UCSD-AML1 (cell line): ENCODE results near the gene ABCA1.
A peak's percentile ranks its signal among the peaks of the same experiment; 100 is the strongest.
"Not testable (repeated sequence)": the region's sequence is repeated elsewhere in the genome, so short reads cannot be mapped to it uniquely, and the experiment has no call there.

Source experiments
- DNase-seq: peaks from one replicate; lab custom pipeline; 2025; ENCODE audit not compliant: unreplicated experiment; lab: John Stamatoyannopoulos, UW

Gene ABCA1

GRCh38 chr9:104875320-104875719 lies 52.6 kb downstream of the ABCA1 start:
- DNase-seq, result no peak

DNA sequence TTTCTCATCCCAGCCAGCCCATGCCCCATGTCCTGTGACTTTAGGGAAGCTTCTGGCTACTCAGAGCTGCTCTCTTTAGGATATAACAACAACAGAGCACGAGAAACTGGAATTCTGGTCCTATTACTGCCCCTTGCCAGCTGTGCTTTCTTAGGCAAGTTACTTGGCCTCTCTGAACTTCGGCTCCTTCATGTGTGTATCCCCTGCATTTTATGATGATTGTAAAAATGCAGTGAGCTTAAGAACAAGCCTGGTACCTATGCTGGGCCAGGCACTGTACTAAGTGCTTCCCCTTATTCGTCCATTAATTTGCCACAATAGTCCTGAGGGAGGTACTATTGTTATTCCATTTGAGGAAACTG lies 54.5 kb downstream of the ABCA1 start:
- DNase-seq, result no peak

DNA sequence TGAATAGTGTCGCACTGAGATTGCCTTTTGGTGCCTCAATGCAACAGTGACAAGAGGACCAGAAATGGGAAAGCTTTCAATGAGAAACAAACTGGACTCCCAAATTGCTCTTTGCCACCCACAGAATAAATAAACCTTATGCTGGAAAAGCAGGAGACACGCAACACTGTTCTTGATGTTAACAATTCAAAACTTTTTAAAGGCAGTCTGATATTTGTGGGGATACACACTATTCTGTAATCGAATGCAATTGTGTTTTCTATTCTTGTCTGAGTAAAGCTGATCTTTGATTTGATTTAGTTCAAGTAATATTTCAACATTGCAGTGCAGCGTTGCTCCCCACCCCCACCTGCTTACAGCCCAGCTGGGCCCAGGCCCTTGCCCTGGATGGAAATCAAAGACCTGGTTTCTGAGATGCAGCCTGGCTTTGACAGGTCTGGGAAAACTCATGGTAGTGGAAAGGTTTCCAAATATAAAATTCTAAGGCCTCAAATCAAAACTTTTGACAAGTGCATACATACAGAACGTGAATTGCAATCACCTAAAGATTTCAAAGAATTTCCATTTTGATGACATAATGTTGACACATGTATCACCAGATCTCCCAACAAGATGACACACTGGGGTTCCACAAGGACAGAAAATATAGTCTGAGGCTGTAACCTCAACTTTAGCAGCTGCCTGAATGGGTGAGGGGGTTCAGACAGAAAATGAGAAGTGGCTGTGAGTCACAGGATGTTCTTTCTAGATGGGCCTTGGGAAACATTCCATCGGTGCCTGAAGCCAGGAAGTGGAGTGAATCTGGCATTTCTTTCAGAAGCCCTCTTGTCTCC lies 55.1 kb downstream of the ABCA1 start:
- no peak for DNase-seq

GRCh38 chr9:104871961-104872527 lies 55.9 kb downstream of the ABCA1 start:
- no peak for DNase-seq

DNA sequence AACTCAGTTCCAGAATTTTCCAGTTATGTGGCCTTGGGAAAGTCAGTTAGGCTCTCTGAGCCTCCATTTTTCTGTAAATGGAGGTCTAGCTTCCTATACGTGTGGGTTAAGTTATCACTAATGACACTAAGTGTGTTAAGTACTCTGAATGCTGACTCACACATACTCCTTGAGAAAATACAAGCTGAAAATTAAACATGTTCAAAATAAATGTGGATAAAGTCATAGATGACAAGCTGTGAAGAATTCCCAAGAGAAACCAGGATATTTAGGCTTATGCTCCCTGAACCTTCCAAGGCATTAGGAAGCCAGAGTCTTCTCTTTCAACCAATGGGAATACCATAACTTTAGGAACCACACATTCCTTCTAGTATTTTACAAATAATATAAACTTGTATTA lies 58.1 kb downstream of the ABCA1 start:
- no peak for DNase-seq

DNA sequence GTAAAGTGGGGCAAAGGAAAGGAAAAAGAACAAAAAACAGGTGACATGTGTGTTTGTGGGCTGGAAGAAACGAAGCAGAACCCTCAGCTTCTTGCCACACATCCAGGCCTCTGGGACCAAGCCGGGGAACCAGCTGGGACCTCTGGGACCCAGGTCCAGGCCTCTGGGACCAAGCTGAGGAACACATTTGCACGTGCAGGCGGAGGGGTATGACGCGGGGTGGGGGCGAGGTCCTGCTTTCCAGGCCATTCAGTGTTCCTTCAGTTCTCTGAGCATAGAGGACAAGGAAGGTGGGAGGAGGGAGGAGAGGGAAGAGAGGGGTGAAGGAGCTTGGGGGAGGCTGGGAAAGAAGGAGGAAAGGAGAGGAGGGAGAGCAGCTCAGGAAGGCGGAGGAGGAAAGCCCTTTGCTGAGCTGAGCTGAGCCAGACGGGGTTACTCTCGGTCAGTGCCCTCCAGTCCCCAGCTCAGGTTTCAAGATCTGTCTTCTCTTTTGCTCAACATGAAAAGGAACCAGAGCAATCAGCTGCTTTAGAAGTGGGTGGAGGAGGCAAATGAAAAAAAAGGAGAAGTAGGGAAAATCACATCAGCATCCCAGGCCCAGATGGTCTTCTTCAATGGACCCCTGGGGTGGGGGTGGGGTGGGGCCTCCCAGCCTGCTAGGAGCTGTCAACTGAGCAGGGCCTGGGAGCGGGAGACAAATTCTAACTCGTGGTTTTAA lies 59.1 kb downstream of the ABCA1 start:
- peak; percentile 16 for DNase-seq

- DNase-seq, result no peak
These were observed 59.7 kb downstream of the ABCA1 start for GRCh38 chr9:104868303-104868686.

DNA sequence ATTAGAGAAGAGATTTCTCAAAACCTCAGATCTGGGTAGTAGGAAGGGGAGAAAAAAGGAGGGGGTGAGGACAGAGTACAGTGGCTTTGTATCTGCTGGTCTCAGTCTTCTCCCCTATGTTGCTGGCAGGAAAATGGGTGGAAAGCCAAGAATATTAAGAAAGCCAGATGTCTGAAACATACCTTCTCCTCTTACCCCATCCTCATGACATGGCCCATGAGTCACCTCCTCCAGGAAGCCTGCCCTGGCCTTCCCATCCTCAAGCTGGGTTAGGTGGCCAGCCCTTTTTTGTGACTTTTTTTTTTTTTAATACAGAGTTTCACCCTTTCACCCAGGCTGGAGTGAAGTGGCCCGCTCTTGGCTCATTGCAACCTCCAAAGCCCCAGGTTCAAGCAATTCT lies 61.8 kb downstream of the ABCA1 start:
- DNase-seq, result no peak

- DNase-seq, result no peak
These were observed 63.3 kb downstream of the ABCA1 start for GRCh38 chr9:104864675-104865104.

GRCh38 chr9:104863180-104863883 lies 64.6 kb downstream of the ABCA1 start:
- peak; percentile 22 for DNase-seq

DNA sequence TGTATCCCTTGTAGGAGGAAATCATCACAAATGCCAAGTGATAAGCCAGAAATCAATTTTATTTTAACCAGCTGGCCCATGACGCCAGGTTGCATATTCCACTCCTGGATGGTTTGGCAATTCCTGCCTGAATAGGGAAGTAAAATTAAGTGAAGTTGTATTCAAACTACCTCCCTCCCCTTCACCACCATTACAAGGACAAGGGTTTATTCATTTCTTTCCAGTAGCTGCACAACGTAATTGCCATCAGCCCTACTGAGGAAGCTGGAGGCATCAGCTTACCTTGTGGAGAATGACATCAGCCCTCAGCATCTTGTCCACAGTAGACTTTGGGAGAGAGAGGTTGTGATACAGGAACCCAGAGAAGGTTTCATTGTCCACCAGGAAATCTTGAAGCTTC lies 66.6 kb downstream of the ABCA1 start:
- no peak for DNase-seq

- no peak for DNase-seq
These were observed 67.7 kb downstream of the ABCA1 start for GRCh38 chr9:104860263-104860662.

- no peak for DNase-seq
These were observed 69.1 kb downstream of the ABCA1 start for GRCh38 chr9:104858846-104859245.

- DNase-seq, result no peak
These were observed 69.7 kb downstream of the ABCA1 start for GRCh38 chr9:104858271-104858670.

- no peak for DNase-seq
These were observed 71.5 kb downstream of the ABCA1 start for GRCh38 chr9:104856413-104856941.

DNA sequence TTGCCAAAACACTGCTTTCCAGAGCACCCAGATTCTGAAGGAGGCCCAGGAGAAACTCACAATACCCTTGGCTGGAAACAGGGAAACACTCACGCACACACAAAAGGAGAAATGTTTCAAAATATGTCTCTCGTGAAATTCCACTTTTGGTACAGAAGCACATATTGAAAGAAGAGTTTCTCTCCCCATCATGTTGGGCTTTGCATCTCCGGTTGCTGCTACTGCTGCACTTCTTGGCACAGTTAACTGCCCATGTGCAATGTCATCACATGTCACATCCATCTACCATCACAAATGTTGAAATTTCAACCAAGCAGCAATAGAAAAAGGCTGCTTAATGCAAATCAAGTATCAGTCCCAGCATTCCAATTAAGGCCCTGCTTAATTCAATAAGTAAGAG lies 72.1 kb downstream of the ABCA1 start:
- DNase-seq, result no peak

- not testable (repeated sequence) for DNase-seq
These were observed 72.7 kb downstream of the ABCA1 start for GRCh38 chr9:104855258-104855657.

- no peak for DNase-seq
These were observed 73.3 kb downstream of the ABCA1 start for GRCh38 chr9:104854613-104855012.

DNA sequence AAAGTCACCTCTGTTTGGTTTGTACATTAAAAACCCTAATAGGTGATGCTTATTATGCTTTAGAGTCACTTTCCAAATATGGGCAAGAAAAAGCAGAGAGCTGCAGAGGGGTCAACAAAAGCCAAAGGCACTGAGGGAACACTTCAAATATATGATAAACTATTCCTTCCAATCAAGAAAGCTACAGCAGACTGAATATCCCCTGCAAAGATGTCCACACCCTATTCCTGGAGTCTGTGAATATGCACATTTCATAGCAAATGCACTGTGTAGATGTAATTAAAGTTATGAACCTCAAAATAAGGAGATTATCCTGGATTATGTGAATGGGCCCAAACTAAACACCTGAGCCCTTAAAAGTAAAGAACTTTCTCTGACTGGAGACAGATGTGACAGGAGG lies 74.3 kb downstream of the ABCA1 start:
- no peak for DNase-seq

DNA sequence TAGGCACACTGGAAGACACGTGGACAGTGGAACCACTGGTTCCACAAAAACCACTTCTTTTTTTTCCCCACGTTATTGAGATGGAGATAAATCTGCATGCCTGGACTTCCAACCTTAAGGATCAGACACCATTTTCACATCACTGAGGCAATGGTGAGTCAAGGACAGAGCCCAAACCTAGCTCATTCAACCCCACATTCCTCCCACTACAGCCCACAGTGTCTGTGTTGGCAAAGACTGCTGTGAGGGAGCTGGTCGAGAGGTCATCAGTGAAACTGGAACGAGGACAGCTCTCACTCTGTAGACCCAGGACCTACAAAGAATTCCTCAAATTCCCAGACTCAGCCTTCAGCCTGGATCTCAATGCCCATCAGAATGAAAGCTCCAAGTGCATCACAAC lies 74.8 kb downstream of the ABCA1 start:
- DNase-seq, result no peak

DNA sequence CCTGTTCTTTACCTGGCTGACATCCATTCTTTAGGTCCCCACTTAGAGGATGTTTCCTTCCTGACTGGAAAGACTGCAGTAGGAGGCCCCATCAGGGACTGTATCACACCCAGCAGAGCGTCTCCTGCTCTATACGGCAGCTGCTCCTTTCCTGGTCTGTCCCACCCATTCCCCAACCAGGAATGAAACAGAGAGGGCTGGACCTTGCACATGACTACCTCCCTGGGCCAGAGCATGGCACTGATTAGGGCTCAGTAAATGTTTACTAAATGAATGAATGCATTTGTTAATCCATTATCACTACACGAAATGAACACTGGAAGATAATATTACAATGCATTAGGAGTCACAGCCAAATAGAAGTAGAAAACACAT lies 76.4 kb downstream of the ABCA1 start:
- DNase-seq, result no peak
